MCF 10A (cell line): ENCODE data around the gene PSMC5. TPM values are rescaled to one million over a fixed set of nuclear protein-coding genes. Genes with fewer than 3 reads are reported as not detected.
A peak's percentile ranks its signal among the peaks of the same experiment; 100 is the strongest.

Source experiments
- BruUV-seq: library from RNA; stranded (reverse); fragments of 400-500 nt; replicated peaks from 2 replicates; lab custom pipeline; 2021; lab: Mats Ljungman, UMichigan
- CTCF ChIA-PET: fragments of 300-600 bp; sonication (Branson Sonifier 250); formaldehyde crosslinking; extraction: SDS; loops from one replicate; lab custom pipeline; 2021; ENCODE audit warnings: antibody characterized with exemption, inconsistent platforms; lab: Yijun Ruan, JAX
- POLR2A ChIA-PET: fragments of 300-600, 350-650 bp; sonication (Branson Sonifier 250); formaldehyde crosslinking; extraction: SDS; loops from one replicate; lab custom pipeline; 2020; ENCODE audit warnings: antibody characterized with exemption, inconsistent platforms; lab: Yijun Ruan, JAX
- DNase-seq: peaks from one replicate; pipeline ENCODE4 v3.0.0-alpha.2; 2018; ENCODE audit not compliant: unreplicated experiment
- H3K27ac Mint-ChIP-seq: one replicate; pipeline ENCODE4 v1.8.0; 2022; ENCODE audit warnings: mild to moderate bottlenecking, low read depth, mixed read lengths; ENCODE audit not compliant: unreplicated experiment
- H3K27me3 Mint-ChIP-seq: one replicate; pipeline ENCODE4 v1.8.0; 2022; ENCODE audit warnings: mixed read lengths; ENCODE audit not compliant: insufficient read depth, unreplicated experiment
- H3K36me3 Mint-ChIP-seq: one replicate; pipeline ENCODE4 v1.8.0; 2022; ENCODE audit warnings: mild to moderate bottlenecking, moderate library complexity, mixed read lengths; ENCODE audit not compliant: insufficient read depth, unreplicated experiment
- H3K4me1 Mint-ChIP-seq: one replicate; pipeline ENCODE4 v1.8.0; 2022; ENCODE audit warnings: mixed read lengths; ENCODE audit not compliant: insufficient read depth, unreplicated experiment
- H3K4me3 Mint-ChIP-seq: one replicate; pipeline ENCODE4 v1.8.0; 2022; ENCODE audit warnings: mild to moderate bottlenecking, moderate library complexity, mixed read lengths; ENCODE audit not compliant: unreplicated experiment
- H3K9me3 Mint-ChIP-seq: one replicate; pipeline ENCODE4 v1.8.0; 2022; ENCODE audit warnings: mixed read lengths; ENCODE audit not compliant: unreplicated experiment
- intact Hi-C: fragments of 100-400 bp; cut with micrococcal nuclease; formaldehyde crosslinking; loops from 2 replicates; pipeline ENCODE4 v1.14.1; 2022
- total RNA-seq: library from RNA; stranded (reverse); gene quantifications from 2 replicates; pipeline ENCODE4 v1.2.3, GENCODE V29; 2022
- TF ChIP-seq, protein P1 (sequence below): fragments of 200-600 bp; IDR thresholded peaks from one replicate; pipeline ENCODE4 v1.8.0; 2022; ENCODE audit warnings: antibody characterized with exemption, mild to moderate bottlenecking; ENCODE audit not compliant: unreplicated experiment

The PSMC5 gene
- total RNA-seq, 1 experiment from 2014 or later = 148 TPM

- DNase-seq = no peak
- TF ChIP-seq, protein P1, sequence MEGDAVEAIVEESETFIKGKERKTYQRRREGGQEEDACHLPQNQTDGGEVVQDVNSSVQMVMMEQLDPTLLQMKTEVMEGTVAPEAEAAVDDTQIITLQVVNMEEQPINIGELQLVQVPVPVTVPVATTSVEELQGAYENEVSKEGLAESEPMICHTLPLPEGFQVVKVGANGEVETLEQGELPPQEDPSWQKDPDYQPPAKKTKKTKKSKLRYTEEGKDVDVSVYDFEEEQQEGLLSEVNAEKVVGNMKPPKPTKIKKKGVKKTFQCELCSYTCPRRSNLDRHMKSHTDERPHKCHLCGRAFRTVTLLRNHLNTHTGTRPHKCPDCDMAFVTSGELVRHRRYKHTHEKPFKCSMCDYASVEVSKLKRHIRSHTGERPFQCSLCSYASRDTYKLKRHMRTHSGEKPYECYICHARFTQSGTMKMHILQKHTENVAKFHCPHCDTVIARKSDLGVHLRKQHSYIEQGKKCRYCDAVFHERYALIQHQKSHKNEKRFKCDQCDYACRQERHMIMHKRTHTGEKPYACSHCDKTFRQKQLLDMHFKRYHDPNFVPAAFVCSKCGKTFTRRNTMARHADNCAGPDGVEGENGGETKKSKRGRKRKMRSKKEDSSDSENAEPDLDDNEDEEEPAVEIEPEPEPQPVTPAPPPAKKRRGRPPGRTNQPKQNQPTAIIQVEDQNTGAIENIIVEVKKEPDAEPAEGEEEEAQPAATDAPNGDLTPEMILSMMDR = no peak
- Mint-ChIP-seq H3K9me3 (no peaks in the 10 kb centered on the region), H3K4me3 (no peak overlapping the region), H3K4me1 (peaks cover 5% of the 10 kb centered on the region), H3K36me3 (peaks cover 94% of the 10 kb centered on the region), H3K27me3 (no peaks in the 10 kb centered on the region), H3K27ac (no peak overlapping the region)
- ChIA-PET POLR2A (interaction anchor here (0.9 to 1.2 kb wide), 4 partner anchors 10 to 46 kb away, joined by 3 to 5 read pairs (median 4); partner anchors contain the start of gene DDX42), CTCF (interaction anchor here (1.6 kb wide), 1 partner anchor 10 kb away, joined by 5 read pairs; no protein-coding TSS in a partner anchor)
- intact Hi-C loops = no loop called here
- TSS peak; percentile 75 for BruUV-seq
These were observed 7.4 kb upstream of the PSMC5 start for GRCh38 chr17:63819585-63820537.

GRCh38 chr17:63820963-63821561 lies 6.2 kb upstream of the PSMC5 start:
- ChIA-PET CTCF (interaction anchor here (1.1 kb wide), 1 partner anchor 14 kb away, joined by 3 read pairs; no protein-coding TSS in a partner anchor), POLR2A (interaction anchor here (0.6 to 1.2 kb wide), 3 partner anchors 38 to 47 kb away, joined by 3 to 4 read pairs (median 3); partner anchors contain the start of gene DDX42)
- Mint-ChIP-seq H3K36me3 (peaks cover 93% of the 10 kb centered on the region), H3K27me3 (no peaks in the 10 kb centered on the region), H3K27ac (no peak overlapping the region), H3K9me3 (no peaks in the 10 kb centered on the region), H3K4me3 (no peak overlapping the region), H3K4me1 (peaks cover 12% of the 10 kb centered on the region)
- TF ChIP-seq, protein P1 = no peak
- no TSS peak for BruUV-seq
- intact Hi-C loops = no loop called here
- no peak for DNase-seq

- no TSS peak for BruUV-seq
- DNase-seq = no peak
- Mint-ChIP-seq H3K27ac (peak overlapping the region; percentile 75), H3K4me3 (no peak overlapping the region), H3K4me1 (peaks cover 12% of the 10 kb centered on the region), H3K27me3 (no peaks in the 10 kb centered on the region), H3K36me3 (peaks cover 92% of the 10 kb centered on the region), H3K9me3 (no peaks in the 10 kb centered on the region)
- POLR2A ChIA-PET = interaction anchor here (0.7 to 1.2 kb wide), 2 partner anchors 49 to 1241 kb away, joined by 3 read pairs; no protein-coding TSS in a partner anchor
- CTCF ChIA-PET = interaction anchor here (1.1 kb wide), 1 partner anchor 15 kb away, joined by 3 read pairs; no protein-coding TSS in a partner anchor
- TF ChIP-seq, protein P1 = no peak
- intact Hi-C loops = no loop called here
These were observed 5.4 kb upstream of the PSMC5 start for GRCh38 chr17:63821804-63822203.
